ENCODE results near the gene ABCB11. TPM values are rescaled to one million over a fixed set of nuclear protein-coding genes. Genes with fewer than 3 reads are reported as not detected.

Gene ABCB11
- total and polyA plus RNA-seq, 9 of the 15 experiments (the other 6 are each of a cell fraction or from before 2014, with no cell fraction given), result 0.04 to 0.51 (median 0.10) TPM; not detected in 1

DNA sequence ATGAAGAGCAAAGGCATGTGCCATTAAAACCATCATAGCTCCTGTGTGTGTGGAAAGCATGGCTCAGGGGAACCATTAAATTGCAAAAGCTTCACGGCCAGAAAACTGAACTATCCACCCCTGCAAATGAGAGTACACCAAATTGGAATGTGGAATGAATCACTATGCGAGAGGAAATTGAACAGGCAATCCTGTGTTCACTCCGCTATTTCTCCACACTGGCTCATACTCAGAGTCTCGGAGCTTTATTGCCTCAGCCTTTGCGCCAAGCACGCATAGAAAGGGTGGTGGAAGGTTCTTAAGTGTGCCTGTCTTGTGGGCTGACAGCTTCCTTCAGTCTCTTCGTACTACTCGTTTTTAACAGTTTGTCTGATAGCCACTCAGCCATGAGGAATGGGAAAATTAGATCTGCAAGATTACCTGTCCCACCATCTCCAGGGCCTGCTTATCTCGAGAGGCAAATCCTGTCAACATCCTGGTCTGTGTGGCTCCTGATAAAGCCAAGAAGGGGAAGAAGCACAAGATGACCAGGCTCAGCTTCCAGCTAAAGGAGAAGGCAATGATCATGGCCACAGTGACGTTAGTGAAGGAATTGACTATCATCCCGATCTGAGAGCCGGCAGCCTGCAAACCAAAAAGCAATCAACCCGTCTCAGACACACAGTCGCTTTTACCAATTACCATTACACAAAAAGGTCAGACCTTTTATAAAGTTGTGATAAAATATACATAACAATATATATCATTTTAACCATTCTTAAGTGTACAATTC, 95.1 kb downstream of the ABCB11 start (continued):
- TF ChIP-seq, protein P1, sequence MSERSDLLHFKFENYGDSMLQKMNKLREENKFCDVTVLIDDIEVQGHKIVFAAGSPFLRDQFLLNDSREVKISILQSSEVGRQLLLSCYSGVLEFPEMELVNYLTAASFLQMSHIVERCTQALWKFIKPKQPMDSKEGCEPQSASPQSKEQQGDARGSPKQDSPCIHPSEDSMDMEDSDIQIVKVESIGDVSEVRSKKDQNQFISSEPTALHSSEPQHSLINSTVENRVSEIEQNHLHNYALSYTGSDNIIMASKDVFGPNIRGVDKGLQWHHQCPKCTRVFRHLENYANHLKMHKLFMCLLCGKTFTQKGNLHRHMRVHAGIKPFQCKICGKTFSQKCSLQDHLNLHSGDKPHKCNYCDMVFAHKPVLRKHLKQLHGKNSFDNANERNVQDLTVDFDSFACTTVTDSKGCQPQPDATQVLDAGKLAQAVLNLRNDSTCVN (CRISPR knock-in tag; IDR thresholded peaks at IDR 0.05), result peak; percentile 7; the same call in 1 of the 2 replicates
- TF ChIP-seq ZNF24 (IDR thresholded peaks at IDR 0.05), result peak; percentile 83
- peak; percentile 78; the same call in 1 of the 2 replicates for TF ChIP-seq CREB1 (IDR thresholded peaks at IDR 0.05)
- peak; percentile 50 for TF ChIP-seq CREB1 (CRISPR knock-in tag; IDR thresholded peaks at IDR 0.05)
- TF ChIP-seq ZKSCAN1 (IDR thresholded peaks at IDR 0.05; ENCODE audit: low read depth, low read length), result peak; percentile 81; the same call in 1 of the 2 replicates
- TF ChIP-seq, protein P2, sequence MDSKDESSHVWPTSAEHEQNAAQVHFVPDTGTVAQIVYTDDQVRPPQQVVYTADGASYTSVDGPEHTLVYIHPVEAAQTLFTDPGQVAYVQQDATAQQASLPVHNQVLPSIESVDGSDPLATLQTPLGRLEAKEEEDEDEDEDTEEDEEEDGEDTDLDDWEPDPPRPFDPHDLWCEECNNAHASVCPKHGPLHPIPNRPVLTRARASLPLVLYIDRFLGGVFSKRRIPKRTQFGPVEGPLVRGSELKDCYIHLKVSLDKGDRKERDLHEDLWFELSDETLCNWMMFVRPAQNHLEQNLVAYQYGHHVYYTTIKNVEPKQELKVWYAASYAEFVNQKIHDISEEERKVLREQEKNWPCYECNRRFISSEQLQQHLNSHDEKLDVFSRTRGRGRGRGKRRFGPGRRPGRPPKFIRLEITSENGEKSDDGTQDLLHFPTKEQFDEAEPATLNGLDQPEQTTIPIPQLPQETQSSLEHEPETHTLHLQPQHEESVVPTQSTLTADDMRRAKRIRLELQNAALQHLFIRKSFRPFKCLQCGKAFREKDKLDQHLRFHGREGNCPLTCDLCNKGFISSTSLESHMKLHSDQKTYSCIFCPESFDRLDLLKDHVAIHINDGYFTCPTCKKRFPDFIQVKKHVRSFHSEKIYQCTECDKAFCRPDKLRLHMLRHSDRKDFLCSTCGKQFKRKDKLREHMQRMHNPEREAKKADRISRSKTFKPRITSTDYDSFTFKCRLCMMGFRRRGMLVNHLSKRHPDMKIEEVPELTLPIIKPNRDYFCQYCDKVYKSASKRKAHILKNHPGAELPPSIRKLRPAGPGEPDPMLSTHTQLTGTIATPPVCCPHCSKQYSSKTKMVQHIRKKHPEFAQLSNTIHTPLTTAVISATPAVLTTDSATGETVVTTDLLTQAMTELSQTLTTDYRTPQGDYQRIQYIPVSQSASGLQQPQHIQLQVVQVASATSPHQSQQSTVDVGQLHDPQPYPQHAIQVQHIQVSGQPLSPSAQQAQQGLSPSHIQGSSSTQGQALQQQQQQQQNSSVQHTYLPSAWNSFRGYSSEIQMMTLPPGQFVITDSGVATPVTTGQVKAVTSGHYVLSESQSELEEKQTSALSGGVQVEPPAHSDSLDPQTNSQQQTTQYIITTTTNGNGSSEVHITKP (IDR thresholded peaks at IDR 0.05; ENCODE audit: partially characterized antibody), result peak; percentile 24
- TF ChIP-seq BRD9 (IDR thresholded peaks at IDR 0.05; ENCODE audit: low read depth, partially characterized antibody), result peak; percentile 92
- peak; percentile 100 for TF ChIP-seq CCNT2 (IDR thresholded peaks at IDR 0.05; ENCODE audit: borderline replicate concordance, extremely low read depth, insufficient read length, low read depth, low read length)
- TF ChIP-seq, protein P3, sequence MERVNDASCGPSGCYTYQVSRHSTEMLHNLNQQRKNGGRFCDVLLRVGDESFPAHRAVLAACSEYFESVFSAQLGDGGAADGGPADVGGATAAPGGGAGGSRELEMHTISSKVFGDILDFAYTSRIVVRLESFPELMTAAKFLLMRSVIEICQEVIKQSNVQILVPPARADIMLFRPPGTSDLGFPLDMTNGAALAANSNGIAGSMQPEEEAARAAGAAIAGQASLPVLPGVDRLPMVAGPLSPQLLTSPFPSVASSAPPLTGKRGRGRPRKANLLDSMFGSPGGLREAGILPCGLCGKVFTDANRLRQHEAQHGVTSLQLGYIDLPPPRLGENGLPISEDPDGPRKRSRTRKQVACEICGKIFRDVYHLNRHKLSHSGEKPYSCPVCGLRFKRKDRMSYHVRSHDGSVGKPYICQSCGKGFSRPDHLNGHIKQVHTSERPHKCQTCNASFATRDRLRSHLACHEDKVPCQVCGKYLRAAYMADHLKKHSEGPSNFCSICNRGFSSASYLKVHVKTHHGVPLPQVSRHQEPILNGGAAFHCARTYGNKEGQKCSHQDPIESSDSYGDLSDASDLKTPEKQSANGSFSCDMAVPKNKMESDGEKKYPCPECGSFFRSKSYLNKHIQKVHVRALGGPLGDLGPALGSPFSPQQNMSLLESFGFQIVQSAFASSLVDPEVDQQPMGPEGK (CRISPR knock-in tag; IDR thresholded peaks at IDR 0.05; ENCODE audit: borderline replicate concordance), result no peak
- TF ChIP-seq MTA1 (IDR thresholded peaks at IDR 0.05; ENCODE audit: borderline replicate concordance), result peak; percentile 96
- TF ChIP-seq, protein P4, sequence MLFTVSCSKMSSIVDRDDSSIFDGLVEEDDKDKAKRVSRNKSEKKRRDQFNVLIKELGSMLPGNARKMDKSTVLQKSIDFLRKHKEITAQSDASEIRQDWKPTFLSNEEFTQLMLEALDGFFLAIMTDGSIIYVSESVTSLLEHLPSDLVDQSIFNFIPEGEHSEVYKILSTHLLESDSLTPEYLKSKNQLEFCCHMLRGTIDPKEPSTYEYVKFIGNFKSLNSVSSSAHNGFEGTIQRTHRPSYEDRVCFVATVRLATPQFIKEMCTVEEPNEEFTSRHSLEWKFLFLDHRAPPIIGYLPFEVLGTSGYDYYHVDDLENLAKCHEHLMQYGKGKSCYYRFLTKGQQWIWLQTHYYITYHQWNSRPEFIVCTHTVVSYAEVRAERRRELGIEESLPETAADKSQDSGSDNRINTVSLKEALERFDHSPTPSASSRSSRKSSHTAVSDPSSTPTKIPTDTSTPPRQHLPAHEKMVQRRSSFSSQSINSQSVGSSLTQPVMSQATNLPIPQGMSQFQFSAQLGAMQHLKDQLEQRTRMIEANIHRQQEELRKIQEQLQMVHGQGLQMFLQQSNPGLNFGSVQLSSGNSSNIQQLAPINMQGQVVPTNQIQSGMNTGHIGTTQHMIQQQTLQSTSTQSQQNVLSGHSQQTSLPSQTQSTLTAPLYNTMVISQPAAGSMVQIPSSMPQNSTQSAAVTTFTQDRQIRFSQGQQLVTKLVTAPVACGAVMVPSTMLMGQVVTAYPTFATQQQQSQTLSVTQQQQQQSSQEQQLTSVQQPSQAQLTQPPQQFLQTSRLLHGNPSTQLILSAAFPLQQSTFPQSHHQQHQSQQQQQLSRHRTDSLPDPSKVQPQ (CRISPR knock-in tag; IDR thresholded peaks at IDR 0.05; ENCODE audit: borderline replicate concordance), result no peak; the same call in 1 of the 2 replicates
- 0 out of 2 replicates have a peak, but pooled peaks have one; percentile 61 for TF ChIP-seq XRCC5 (IDR thresholded peaks at IDR 0.05; ENCODE audit: low read depth, low read length)
- TF ChIP-seq RBM22 (IDR thresholded peaks at IDR 0.05; ENCODE audit: low read depth, low read length, poor library complexity, severe bottlenecking), result no peak
- TF ChIP-seq BMI1 (IDR thresholded peaks at IDR 0.05; ENCODE audit: low read length), result no peak
- TF ChIP-seq TRIM28 (IDR thresholded peaks at IDR 0.05), result peak; percentile 82
